HFFc6 (cell line): ENCODE results near the gene C8G. TPM values are rescaled to one million over a fixed set of nuclear protein-coding genes. Genes with fewer than 3 reads are reported as not detected.

Experiments
- DNase-seq: peaks from one replicate; pipeline ENCODE4 v3.0.0-alpha.2; 2018
- H3K27ac Mint-ChIP-seq: 2 replicates; pipeline ENCODE4 v1.8.0; 2020; ENCODE audit warnings: mild to moderate bottlenecking, mixed read lengths
- H3K27me3 Mint-ChIP-seq: 2 replicates; pipeline ENCODE4 v1.8.0; 2021; ENCODE audit warnings: mild to moderate bottlenecking, moderate library complexity, mixed read lengths; ENCODE audit not compliant: insufficient read depth
- H3K36me3 Mint-ChIP-seq: 2 replicates; pipeline ENCODE4 v1.8.0; 2021; ENCODE audit warnings: low read depth, mixed read lengths
- H3K4me1 Mint-ChIP-seq: 2 replicates; pipeline ENCODE4 v1.8.0; 2020; ENCODE audit warnings: low read depth, mixed read lengths
- H3K4me3 Mint-ChIP-seq: 2 replicates; pipeline ENCODE4 v1.8.0; 2020; ENCODE audit warnings: mild to moderate bottlenecking, moderate library complexity, mixed read lengths
- H3K9me3 Mint-ChIP-seq: 2 replicates; pipeline ENCODE4 v1.8.0; 2020; ENCODE audit warnings: mild to moderate bottlenecking, mixed read lengths
- total RNA-seq, 6 experiments: library from RNA; stranded (reverse); fragmentation: NEBNext Ultra II Directional; extraction: Animal tissue kit (Norgen Biotek cat#: 25700); gene quantifications; 2 replicates in 1 of 6; 3 replicates in 5 of 6; pipeline ENCODE4 v1.2.3, GENCODE V29; 2021
- TF ChIP-seq, protein P1 (sequence below): fragments of 200-600 bp; sonication (generic); IDR thresholded peaks from 2 replicates; pipeline ENCODE4 v1.5.0; 2021; ENCODE audit warnings: antibody characterized with exemption, mild to moderate bottlenecking

The C8G gene
- total RNA-seq, 6 experiments from 2014 or later = 0.51 to 1.8 (median 0.97) TPM

DNA sequence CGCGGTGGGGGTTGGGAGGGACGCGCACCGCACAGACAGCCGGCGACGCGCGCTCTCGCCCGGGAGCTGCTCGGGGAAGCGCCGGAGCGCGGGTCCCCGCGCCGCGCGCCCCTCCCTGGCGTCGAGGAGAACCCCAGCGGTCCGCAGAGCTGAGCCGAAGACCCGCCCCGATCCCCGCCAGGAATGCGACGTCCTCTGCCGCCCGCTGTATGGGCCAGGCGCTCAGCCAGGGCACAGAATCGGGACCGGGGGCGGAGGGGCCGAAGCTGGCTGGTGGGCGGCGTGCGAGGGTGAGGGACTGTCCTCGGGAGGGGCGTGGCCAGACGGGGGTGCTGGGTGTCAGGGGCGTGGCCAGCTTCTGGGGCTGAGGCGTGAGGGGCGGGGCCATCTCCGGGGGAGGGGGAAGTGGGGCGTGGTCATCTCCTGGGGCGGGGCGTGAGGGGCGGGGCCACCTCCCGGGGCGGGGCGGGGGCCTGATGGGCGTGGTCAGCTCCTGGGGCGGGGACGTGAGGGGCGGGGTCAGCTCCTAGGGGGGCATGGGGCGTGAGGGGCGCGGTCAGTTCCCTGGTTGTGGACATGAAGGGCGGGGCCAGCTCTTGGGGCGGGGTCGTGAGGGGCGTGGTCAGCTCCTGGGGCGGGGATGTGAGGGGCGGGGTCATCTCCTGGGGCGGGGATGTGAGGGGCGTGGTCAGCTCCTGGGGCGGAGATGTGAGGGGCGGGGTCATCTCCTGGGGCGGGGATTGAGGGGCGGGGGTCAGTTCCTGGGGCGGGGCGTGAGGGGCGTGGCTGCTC is 33.2 kb downstream of the C8G start:
- H3K4me3 Mint-ChIP-seq = no peak overlapping the region
- H3K4me1 Mint-ChIP-seq = peaks cover 5% of the 10 kb centered on the region; the same call in 1 of the 2 replicates
- no peak overlapping the region for H3K27ac Mint-ChIP-seq
- TF ChIP-seq, protein P1, sequence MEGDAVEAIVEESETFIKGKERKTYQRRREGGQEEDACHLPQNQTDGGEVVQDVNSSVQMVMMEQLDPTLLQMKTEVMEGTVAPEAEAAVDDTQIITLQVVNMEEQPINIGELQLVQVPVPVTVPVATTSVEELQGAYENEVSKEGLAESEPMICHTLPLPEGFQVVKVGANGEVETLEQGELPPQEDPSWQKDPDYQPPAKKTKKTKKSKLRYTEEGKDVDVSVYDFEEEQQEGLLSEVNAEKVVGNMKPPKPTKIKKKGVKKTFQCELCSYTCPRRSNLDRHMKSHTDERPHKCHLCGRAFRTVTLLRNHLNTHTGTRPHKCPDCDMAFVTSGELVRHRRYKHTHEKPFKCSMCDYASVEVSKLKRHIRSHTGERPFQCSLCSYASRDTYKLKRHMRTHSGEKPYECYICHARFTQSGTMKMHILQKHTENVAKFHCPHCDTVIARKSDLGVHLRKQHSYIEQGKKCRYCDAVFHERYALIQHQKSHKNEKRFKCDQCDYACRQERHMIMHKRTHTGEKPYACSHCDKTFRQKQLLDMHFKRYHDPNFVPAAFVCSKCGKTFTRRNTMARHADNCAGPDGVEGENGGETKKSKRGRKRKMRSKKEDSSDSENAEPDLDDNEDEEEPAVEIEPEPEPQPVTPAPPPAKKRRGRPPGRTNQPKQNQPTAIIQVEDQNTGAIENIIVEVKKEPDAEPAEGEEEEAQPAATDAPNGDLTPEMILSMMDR = no peak
- no peaks in the 10 kb centered on the region for H3K36me3 Mint-ChIP-seq
- no peaks in the 10 kb centered on the region for H3K9me3 Mint-ChIP-seq
- DNase-seq = no peak
- H3K27me3 Mint-ChIP-seq = peaks cover 5% of the 10 kb centered on the region

DNA sequence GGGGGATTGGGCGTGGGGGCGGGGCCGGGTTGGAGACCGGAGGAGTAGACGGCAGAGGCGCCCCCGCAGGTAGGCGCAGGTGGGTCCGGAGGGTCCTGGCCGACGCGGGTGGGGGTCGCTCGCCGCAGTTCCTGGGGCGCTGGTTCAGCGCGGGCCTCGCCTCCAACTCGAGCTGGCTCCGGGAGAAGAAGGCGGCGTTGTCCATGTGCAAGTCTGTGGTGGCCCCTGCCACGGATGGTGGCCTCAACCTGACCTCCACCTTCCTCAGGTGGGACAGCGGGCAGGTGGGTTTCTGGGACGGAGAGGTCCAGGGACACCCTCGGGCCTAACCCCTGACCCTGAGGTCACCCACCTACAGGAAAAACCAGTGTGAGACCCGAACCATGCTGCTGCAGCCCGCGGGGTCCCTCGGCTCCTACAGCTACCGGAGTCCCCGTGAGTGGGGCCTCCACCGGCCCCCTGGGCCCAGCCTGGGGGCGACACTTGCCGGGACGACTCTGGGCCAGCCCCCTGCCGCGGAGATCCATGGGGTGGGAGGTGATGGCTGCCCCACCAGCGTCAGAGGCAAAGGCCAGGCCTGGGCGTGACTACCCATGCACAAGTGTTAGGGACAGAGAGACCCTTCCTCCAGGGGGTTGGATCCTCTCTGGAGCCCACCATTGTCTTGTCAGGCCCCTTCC is 34.0 kb downstream of the C8G start:
- H3K4me3 Mint-ChIP-seq = no peak overlapping the region
- no peaks in the 10 kb centered on the region for H3K36me3 Mint-ChIP-seq
- no peak overlapping the region for H3K27ac Mint-ChIP-seq
- H3K9me3 Mint-ChIP-seq = no peaks in the 10 kb centered on the region
- peaks cover 5% of the 10 kb centered on the region; the same call in 1 of the 2 replicates for H3K4me1 Mint-ChIP-seq
- H3K27me3 Mint-ChIP-seq = peaks cover 7% of the 10 kb centered on the region
- no peak for DNase-seq
- TF ChIP-seq, protein P1 = no peak

DNA sequence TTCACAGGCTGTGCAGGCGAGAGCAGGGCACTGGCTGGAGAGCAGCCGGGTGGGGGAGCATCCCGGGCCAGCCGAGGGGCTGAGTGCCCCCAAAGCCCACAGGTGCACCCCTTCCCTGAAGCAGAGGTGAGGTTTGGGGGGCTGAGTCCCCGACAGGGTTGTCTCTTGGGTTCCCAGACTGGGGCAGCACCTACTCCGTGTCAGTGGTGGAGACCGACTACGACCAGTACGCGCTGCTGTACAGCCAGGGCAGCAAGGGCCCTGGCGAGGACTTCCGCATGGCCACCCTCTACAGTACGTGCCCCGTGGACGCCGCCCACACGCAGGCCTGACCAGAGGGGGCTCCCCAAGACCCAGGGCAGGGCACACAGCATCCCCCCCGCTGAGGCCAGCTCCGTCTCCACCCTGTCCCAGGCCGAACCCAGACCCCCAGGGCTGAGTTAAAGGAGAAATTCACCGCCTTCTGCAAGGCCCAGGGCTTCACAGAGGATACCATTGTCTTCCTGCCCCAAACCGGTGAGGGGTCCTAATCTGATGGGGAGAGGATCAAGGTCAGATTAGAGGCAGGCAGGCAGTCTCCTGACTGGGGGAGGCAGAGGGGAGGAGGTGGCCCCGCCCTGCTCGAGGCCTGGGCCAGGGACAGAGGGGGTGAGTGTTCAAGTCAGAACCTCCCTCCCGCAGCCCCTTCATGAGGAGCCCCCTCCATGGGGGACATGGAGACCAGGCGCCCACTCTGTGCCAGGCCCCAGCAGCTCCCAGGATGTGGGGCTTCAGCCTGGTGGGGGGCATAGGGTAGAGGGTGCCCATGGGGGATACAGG is 34.9 kb downstream of the C8G start:
- DNase-seq = no peak
- Mint-ChIP-seq H3K27me3 (peaks cover 7% of the 10 kb centered on the region), H3K4me3 (no peak overlapping the region)

DNA sequence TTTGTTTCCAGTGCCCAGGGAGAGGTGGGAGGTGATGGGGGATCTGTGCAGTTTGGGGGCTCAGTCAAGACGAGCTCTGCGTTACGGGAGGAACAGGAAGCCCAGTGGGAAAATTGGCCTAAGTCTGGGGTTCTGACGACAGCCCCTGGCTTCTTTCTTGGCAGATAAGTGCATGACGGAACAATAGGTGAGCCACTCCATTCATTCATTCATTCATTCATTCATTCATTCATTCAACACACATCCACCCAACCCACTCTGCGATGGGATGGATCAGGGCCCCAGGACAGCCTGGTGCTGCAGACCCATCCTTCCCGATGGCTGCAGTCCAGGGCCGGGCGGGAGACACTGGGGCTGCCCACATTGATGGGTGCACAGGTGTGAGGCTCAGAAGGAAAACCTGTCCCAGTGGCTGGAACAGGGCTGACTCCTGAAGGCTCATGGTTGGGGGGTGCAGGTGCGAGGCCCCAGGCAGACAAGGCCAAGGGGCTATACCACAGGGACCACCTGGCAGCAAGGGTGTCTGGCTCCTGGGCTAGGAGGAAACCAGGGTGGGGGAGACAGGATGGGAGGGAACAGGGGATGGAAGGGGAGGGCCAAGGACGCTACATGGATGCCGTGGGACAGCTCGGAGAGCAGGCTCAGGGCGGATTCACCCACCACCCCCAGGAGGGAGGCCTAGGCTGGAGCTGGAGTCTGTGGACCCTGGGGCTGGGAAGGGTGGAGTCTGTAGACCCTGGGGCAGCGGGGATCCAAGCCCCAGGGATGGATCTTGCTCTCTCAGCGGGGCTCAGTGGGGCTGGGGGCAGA is 35.8 kb downstream of the C8G start:
- Mint-ChIP-seq H3K27ac (no peak overlapping the region), H3K4me1 (peaks cover 5% of the 10 kb centered on the region; the same call in 1 of the 2 replicates), H3K9me3 (no peaks in the 10 kb centered on the region), H3K36me3 (no peaks in the 10 kb centered on the region), H3K27me3 (peaks cover 7% of the 10 kb centered on the region), H3K4me3 (no peak overlapping the region)
- DNase-seq = no peak
- TF ChIP-seq, protein P1 = no peak

More for the DNA sequence above, 34.9 kb downstream of the C8G start:
- TF ChIP-seq, protein P1 = no peak
- Mint-ChIP-seq H3K36me3 (no peaks in the 10 kb centered on the region), H3K4me1 (peaks cover 5% of the 10 kb centered on the region; the same call in 1 of the 2 replicates), H3K27ac (no peak overlapping the region), H3K9me3 (no peaks in the 10 kb centered on the region)
